WTC11 (cell line): Measurements from ENCODE around the gene PLEKHG5. TPM values are rescaled to one million over a fixed set of nuclear protein-coding genes. Genes with fewer than 3 reads are reported as not detected.
A peak's percentile ranks its signal among the peaks of the same experiment; 100 is the strongest.

Source experiments
- ATAC-seq: fragments of 200-7000 bp; cut with Tn5 transposase; 2 replicates; pipeline ENCODE4 v1.10.0; 2021; ENCODE audit warnings: mild to moderate bottlenecking, moderate library complexity
- CTCF ChIA-PET: fragments of 300-600 bp; sonication (Branson Sonifier 250); formaldehyde crosslinking; loops from one replicate; lab custom pipeline; 2021; ENCODE audit warnings: antibody characterized with exemption; lab: Charles Lee
- POLR2A ChIA-PET: fragments of 350-600 bp; sonication (Branson Sonifier 250); formaldehyde crosslinking; loops from one replicate; lab custom pipeline; 2021; ENCODE audit warnings: antibody characterized with exemption; lab: Charles Lee
- DNase-seq: peaks from one replicate; pipeline ENCODE4 v3.0.0; 2021; ENCODE audit warnings: low spot score
- H3K27ac Mint-ChIP-seq: 2 replicates; pipeline ENCODE4 v1.8.0; 2021; ENCODE audit warnings: mixed read lengths
- H3K27me3 Mint-ChIP-seq: 2 replicates; pipeline ENCODE4 v1.8.0; 2021; ENCODE audit warnings: low read depth, mild to moderate bottlenecking, moderate library complexity, mixed read lengths
- H3K36me3 Mint-ChIP-seq: 2 replicates; pipeline ENCODE4 v1.8.0; 2021; ENCODE audit warnings: mixed read lengths
- H3K4me1 Mint-ChIP-seq: 2 replicates; pipeline ENCODE4 v1.8.0; 2022; ENCODE audit warnings: mixed read lengths
- H3K4me3 Mint-ChIP-seq: 2 replicates; pipeline ENCODE4 v1.8.0; 2021; ENCODE audit warnings: mild to moderate bottlenecking, moderate library complexity, mixed read lengths
- H3K9me3 Mint-ChIP-seq: 2 replicates; pipeline ENCODE4 v1.8.0; 2021; ENCODE audit warnings: mixed read lengths
- CDX4 ChIP-seq: fragments of 250-450 bp; sonication (Bioruptor Pico); IDR thresholded peaks from 2 replicates; pipeline ENCODE4 v1.9.0; 2021; ENCODE audit warnings: moderate library complexity, mild to moderate bottlenecking, inconsistent platforms, borderline replicate concordance
- CTCF ChIP-seq: fragments of 200-600 bp; IDR thresholded peaks from 2 replicates; pipeline ENCODE4 v1.8.0; 2022; ENCODE audit warnings: antibody characterized with exemption
- JUN ChIP-seq: sonication (generic); formaldehyde crosslinking; IDR thresholded peaks from 2 replicates; pipeline ENCODE4 v1.8.0; 2023; ENCODE audit warnings: mild to moderate bottlenecking, missing genetic modification reagents
- TEAD1 ChIP-seq: sonication (generic); formaldehyde crosslinking; IDR thresholded peaks from 2 replicates; pipeline ENCODE4 v1.8.0; 2022; ENCODE audit warnings: mild to moderate bottlenecking, missing genetic modification reagents
- USF2 ChIP-seq: sonication (generic); formaldehyde crosslinking; IDR thresholded peaks from 2 replicates; pipeline ENCODE4 v1.8.1; 2023; ENCODE audit warnings: mild to moderate bottlenecking, missing genetic modification reagents, moderate library complexity
- ZNF396 ChIP-seq: fragments of 250-450 bp; sonication (Bioruptor Pico); IDR thresholded peaks from 2 replicates; pipeline ENCODE4 v1.8.0; 2021; ENCODE audit warnings: mild to moderate bottlenecking, moderate library complexity, borderline replicate concordance
- ZNF416 ChIP-seq: fragments of 250-450 bp; sonication (Bioruptor Pico); IDR thresholded peaks from 2 replicates; pipeline ENCODE4 v1.9.0; 2021; ENCODE audit warnings: mild to moderate bottlenecking, inconsistent platforms
- ZNF423 ChIP-seq: fragments of 250-450 bp; sonication (Bioruptor Pico); IDR thresholded peaks from 2 replicates; pipeline ENCODE4 v2.1.2; 2022; ENCODE audit warnings: mild to moderate bottlenecking, moderate library complexity
- total RNA-seq: library from RNA; stranded (reverse); gene quantifications from 3 replicates; pipeline ENCODE4 v1.2.3, GENCODE V29; 2021
- TF ChIP-seq, protein P1 (sequence below): sonication (generic); formaldehyde crosslinking; IDR thresholded peaks from 2 replicates; pipeline ENCODE4 v1.8.1; 2022; ENCODE audit warnings: low read depth, mild to moderate bottlenecking, moderate library complexity, missing genetic modification reagents, borderline replicate concordance
- TF ChIP-seq, protein P2 (sequence below): fragments of 250-450 bp; sonication (Bioruptor Pico); conservative IDR thresholded peaks from 2 replicates; pipeline ENCODE4 v1.9.0; 2021; ENCODE audit warnings: mild to moderate bottlenecking
- TF ChIP-seq, protein P3 (sequence below): sonication (generic); formaldehyde crosslinking; IDR thresholded peaks from 2 replicates; pipeline ENCODE4 v1.8.0; 2022; ENCODE audit warnings: mild to moderate bottlenecking, missing genetic modification reagents
- TF ChIP-seq, protein P4 (sequence below): sonication (generic); formaldehyde crosslinking; IDR thresholded peaks from 2 replicates; pipeline ENCODE4 v1.8.0; 2023; ENCODE audit warnings: missing genetic modification reagents, mild to moderate bottlenecking, borderline replicate concordance

The PLEKHG5 gene
- total RNA-seq, 1 experiment from 2014 or later, result 27.5 TPM

- TF ChIP-seq, protein P1, sequence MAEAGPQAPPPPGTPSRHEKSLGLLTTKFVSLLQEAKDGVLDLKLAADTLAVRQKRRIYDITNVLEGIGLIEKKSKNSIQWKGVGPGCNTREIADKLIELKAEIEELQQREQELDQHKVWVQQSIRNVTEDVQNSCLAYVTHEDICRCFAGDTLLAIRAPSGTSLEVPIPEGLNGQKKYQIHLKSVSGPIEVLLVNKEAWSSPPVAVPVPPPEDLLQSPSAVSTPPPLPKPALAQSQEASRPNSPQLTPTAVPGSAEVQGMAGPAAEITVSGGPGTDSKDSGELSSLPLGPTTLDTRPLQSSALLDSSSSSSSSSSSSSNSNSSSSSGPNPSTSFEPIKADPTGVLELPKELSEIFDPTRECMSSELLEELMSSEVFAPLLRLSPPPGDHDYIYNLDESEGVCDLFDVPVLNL (CRISPR knock-in tag), result no peak
Measured at GRCh38 chr1:6468729-6469461, 22.6 kb downstream of the PLEKHG5 start (continued).

DNA sequence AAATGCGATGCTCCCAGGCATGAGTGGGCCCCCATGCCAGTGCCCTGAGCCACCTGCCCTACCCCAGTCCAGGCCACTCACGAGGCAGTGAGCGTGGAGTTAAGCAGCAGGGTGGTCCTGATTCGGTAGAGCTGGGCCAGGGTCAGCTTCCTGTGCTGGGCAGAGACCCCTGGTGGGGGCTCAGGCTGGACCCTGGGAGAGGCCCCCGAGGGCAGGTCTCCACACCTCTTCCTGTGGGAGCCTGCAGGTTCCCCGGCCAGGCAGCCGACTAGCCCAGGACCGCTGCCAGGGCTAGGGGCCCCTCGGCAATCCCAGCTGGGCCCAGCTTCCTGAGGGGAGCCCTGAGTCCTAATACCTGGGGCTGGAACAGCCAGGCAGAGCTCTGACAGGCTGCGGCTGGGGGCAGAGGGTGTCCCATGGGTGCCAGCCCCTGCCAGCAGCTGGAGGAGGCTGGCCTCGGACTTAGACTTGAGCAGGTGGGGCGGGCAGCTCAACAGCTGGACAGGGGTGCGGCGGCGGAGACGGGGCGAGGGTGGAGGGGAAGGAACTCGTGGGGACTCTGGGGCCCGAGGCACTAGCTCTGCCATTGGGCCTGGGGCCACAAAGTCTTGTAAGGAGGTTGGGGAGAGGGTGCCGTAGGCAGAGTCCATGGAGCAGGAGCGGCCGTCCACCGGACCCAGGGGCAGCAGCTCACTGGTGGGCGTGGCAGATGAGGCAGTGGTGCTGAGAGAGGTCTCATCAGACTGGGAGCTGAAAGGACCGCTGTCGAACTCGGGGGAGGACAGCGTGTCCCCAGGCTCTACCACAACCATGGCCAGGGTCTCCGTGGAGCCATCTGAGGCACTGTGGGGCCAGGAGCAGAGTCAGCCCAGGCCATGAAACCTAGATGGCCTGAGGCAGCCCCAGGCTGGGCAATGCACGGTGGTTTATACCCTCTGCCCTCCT is 23.5 kb downstream of the PLEKHG5 start:
- POLR2A ChIA-PET, result no interaction called here
- no peak for ATAC-seq
- Mint-ChIP-seq H3K4me3 (no peak overlapping the region), H3K36me3 (peaks cover 26% of the 10 kb centered on the region), H3K27ac (no peak overlapping the region), H3K27me3 (peaks cover 2% of the 10 kb centered on the region; the same call in 1 of the 2 replicates), H3K9me3 (no peaks in the 10 kb centered on the region), H3K4me1 (peaks cover 14% of the 10 kb centered on the region)
- no peak for TF ChIP-seq USF2 (CRISPR knock-in tag)
- TF ChIP-seq TEAD1 (CRISPR knock-in tag), result no peak
- TF ChIP-seq ZNF423 (CRISPR knock-in tag), result no peak
- TF ChIP-seq, protein P2, sequence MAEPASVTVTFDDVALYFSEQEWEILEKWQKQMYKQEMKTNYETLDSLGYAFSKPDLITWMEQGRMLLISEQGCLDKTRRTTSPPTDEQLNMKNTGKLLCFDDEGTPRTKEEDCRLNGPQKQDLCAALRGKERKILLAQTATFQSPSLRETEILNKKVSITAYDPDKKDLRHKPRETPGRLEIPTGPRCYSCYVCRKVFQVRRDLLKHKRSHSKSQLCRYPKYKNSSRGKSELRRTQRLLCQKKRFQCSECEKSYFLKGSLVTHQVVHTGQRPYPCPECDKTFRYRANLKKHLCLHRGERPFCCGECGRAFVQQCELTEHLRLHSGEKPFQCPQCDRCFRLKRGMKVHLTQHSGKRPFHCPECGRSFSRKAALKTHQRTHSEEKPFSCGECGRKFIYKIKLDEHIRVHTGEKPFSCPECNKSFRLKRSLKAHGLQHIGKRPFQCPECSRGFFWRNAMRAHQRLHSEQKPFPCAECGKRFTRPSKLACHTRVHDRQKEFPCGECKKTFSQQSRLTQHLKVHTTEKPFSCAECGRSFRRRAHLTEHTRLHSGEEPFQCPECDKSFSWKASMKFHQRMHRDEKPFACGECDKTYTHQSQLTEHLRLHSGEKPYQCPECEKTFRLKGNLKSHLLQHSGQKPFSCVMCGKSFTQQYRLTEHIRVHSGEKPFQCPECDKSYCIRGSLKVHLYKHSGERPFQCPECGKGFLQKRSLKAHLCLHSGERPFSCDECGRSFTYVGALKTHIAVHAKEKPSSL (CRISPR knock-in tag), result no peak
- no peak for TF ChIP-seq JUN
- DNase-seq, result peak; percentile 8
- CTCF ChIA-PET, result interaction anchor here (0.6 to 3.8 kb wide), 5 partner anchors 13 to 83 kb away, joined by 3 to 35 read pairs (median 5); no protein-coding TSS in a partner anchor

DNA sequence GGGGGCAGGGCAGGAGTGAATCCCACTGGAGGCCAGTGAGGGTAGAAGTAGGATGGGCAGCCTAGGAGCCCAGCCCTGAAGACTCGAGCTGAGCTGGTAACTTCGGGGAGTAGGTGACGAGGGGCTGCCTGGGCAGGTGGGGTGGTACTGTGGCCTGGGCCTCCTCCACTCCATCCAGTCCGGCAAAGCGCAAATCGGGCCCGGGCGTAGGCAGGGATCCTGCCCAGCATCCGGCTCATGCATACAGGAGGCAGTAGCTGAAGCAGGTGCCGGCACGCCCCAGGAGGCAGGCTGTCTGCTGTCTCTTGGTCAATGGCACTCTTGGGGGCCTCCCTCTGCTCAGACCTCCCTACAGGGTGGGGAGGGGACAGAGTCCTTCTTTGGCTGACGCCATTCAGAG is 24.2 kb downstream of the PLEKHG5 start:
- H3K4me3 Mint-ChIP-seq, result no peak overlapping the region
- peaks cover 2% of the 10 kb centered on the region; the same call in 1 of the 2 replicates for H3K27me3 Mint-ChIP-seq
- ATAC-seq (no peak), DNase-seq (peak; percentile 9)
- ChIA-PET POLR2A (no interaction called here), CTCF (interaction anchor here (1.3 to 3.8 kb wide), 4 partner anchors 12 to 44 kb away, joined by 8 to 35 read pairs (median 14); no protein-coding TSS in a partner anchor)
- TF ChIP-seq CDX4 (CRISPR knock-in tag), result no peak
- TF ChIP-seq ZNF396, result no peak
- TF ChIP-seq ZNF416 (CRISPR knock-in tag), result no peak
- H3K4me1 Mint-ChIP-seq, result peaks cover 10% of the 10 kb centered on the region
- H3K9me3 Mint-ChIP-seq, result no peaks in the 10 kb centered on the region
- peaks cover 24% of the 10 kb centered on the region for H3K36me3 Mint-ChIP-seq
- H3K27ac Mint-ChIP-seq, result no peak overlapping the region

DNA sequence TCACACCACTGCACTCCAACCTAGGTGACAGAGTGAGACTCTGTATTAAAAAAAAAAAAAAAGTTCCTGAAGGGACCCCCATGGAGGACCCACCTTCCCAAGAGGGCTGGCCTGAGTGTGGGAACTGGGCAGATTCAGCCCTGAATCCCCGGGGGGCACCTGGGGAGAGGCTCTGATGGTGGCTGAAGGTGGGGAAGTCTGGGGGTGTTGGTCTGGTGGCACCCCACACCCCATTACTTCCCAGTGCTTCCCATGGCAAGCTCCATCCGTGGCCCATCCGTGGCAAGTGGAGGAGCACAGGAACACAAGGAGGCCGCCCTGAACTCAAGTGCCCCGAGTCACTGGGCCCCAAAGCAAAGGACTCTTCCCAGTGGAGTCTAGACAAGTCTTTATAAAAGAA is 24.7 kb downstream of the PLEKHG5 start:
- ATAC-seq (no peak), DNase-seq (peak; percentile 10)
- H3K27me3 Mint-ChIP-seq, result peaks cover 2% of the 10 kb centered on the region; the same call in 1 of the 2 replicates
- peaks cover 6% of the 10 kb centered on the region for H3K4me1 Mint-ChIP-seq
- no peak for TF ChIP-seq TEAD1 (CRISPR knock-in tag)
- no peak for TF ChIP-seq CTCF
- TF ChIP-seq, protein P3, sequence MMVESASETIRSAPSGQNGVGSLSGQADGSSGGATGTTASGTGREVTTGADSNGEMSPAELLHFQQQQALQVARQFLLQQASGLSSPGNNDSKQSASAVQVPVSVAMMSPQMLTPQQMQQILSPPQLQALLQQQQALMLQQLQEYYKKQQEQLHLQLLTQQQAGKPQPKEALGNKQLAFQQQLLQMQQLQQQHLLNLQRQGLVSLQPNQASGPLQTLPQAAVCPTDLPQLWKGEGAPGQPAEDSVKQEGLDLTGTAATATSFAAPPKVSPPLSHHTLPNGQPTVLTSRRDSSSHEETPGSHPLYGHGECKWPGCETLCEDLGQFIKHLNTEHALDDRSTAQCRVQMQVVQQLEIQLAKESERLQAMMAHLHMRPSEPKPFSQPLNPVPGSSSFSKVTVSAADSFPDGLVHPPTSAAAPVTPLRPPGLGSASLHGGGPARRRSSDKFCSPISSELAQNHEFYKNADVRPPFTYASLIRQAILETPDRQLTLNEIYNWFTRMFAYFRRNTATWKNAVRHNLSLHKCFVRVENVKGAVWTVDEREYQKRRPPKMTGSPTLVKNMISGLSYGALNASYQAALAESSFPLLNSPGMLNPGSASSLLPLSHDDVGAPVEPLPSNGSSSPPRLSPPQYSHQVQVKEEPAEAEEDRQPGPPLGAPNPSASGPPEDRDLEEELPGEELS (CRISPR knock-in tag), result no peak
- TF ChIP-seq, protein P4, sequence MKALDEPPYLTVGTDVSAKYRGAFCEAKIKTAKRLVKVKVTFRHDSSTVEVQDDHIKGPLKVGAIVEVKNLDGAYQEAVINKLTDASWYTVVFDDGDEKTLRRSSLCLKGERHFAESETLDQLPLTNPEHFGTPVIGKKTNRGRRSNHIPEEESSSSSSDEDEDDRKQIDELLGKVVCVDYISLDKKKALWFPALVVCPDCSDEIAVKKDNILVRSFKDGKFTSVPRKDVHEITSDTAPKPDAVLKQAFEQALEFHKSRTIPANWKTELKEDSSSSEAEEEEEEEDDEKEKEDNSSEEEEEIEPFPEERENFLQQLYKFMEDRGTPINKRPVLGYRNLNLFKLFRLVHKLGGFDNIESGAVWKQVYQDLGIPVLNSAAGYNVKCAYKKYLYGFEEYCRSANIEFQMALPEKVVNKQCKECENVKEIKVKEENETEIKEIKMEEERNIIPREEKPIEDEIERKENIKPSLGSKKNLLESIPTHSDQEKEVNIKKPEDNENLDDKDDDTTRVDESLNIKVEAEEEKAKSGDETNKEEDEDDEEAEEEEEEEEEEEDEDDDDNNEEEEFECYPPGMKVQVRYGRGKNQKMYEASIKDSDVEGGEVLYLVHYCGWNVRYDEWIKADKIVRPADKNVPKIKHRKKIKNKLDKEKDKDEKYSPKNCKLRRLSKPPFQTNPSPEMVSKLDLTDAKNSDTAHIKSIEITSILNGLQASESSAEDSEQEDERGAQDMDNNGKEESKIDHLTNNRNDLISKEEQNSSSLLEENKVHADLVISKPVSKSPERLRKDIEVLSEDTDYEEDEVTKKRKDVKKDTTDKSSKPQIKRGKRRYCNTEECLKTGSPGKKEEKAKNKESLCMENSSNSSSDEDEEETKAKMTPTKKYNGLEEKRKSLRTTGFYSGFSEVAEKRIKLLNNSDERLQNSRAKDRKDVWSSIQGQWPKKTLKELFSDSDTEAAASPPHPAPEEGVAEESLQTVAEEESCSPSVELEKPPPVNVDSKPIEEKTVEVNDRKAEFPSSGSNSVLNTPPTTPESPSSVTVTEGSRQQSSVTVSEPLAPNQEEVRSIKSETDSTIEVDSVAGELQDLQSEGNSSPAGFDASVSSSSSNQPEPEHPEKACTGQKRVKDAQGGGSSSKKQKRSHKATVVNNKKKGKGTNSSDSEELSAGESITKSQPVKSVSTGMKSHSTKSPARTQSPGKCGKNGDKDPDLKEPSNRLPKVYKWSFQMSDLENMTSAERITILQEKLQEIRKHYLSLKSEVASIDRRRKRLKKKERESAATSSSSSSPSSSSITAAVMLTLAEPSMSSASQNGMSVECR (CRISPR knock-in tag), result no peak
- H3K9me3 Mint-ChIP-seq, result no peaks in the 10 kb centered on the region
- peak overlapping the region; percentile 27; the same call in 1 of the 2 replicates for H3K4me3 Mint-ChIP-seq
- ChIA-PET CTCF (interaction anchor here (0.8 to 3.8 kb wide), 13 partner anchors 9 to 219 kb away, joined by 3 to 35 read pairs (median 8); no protein-coding TSS in a partner anchor), POLR2A (no interaction called here)
- H3K27ac Mint-ChIP-seq, result no peak overlapping the region
- H3K36me3 Mint-ChIP-seq, result peaks cover 25% of the 10 kb centered on the region
